DND-41 (cell line): ENCODE measurements around the gene ACP5.

Experiments
- EZH2 ChIP-seq: IDR thresholded peaks from 3 replicates; pipeline ENCODE4 v1.6.1; 2012; ENCODE audit warnings: borderline replicate concordance, low read depth, mild to moderate bottlenecking, moderate library complexity, low read length, inconsistent platforms; ENCODE audit not compliant: severe bottlenecking
- TF ChIP-seq, protein P1 (sequence below): IDR thresholded peaks from 2 replicates; pipeline ENCODE4 v1.5.1; 2012; ENCODE audit warnings: borderline replicate concordance, low read length, moderate library complexity, mild to moderate bottlenecking; ENCODE audit not compliant: poor library complexity, severe bottlenecking; ENCODE audit errors: extremely low read depth

DNA sequence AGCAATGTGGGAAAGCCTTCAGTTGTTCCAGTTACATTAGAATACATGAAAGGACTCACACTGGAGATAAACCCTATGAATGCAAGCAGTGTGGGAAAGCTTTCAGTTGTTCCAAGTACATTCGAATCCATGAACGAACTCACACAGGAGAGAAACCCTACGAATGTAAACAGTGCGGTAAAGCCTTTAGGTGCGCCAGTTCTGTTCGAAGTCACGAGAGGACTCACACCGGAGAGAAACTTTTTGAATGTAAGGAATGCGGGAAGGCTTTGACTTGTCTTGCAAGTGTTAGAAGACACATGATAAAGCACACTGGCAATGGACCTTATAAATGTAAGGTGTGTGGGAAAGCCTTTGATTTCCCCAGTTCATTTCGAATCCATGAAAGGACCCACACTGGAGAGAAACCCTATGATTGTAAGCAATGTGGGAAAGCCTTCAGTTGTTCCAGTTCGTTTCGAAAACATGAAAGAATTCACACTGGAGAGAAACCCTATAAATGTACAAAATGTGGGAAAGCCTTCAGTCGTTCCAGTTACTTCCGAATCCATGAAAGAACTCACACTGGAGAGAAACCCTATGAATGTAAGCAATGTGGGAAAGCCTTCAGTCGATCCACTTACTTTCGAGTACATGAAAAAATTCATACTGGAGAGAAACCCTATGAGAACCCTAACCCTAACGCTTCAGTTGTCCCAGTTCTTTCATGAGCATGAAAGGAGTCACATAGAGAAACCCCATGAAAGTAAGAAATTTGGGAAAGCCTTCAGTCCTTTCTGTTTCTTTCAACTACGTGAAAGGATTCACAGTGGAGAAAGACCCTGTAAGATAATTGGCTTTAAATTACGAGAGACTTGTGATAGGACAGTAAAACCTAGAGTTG lies 40.0 kb upstream of the ACP5 start:
- no peak for TF ChIP-seq EZH2
- TF ChIP-seq, protein P1, sequence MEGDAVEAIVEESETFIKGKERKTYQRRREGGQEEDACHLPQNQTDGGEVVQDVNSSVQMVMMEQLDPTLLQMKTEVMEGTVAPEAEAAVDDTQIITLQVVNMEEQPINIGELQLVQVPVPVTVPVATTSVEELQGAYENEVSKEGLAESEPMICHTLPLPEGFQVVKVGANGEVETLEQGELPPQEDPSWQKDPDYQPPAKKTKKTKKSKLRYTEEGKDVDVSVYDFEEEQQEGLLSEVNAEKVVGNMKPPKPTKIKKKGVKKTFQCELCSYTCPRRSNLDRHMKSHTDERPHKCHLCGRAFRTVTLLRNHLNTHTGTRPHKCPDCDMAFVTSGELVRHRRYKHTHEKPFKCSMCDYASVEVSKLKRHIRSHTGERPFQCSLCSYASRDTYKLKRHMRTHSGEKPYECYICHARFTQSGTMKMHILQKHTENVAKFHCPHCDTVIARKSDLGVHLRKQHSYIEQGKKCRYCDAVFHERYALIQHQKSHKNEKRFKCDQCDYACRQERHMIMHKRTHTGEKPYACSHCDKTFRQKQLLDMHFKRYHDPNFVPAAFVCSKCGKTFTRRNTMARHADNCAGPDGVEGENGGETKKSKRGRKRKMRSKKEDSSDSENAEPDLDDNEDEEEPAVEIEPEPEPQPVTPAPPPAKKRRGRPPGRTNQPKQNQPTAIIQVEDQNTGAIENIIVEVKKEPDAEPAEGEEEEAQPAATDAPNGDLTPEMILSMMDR = no peak
